SK-N-SH (cell line): ENCODE results near the gene SREK1IP1. TPM values are rescaled to one million over a fixed set of nuclear protein-coding genes. Genes with fewer than 3 reads are reported as not detected.

ENCODE experiments used
- CTCF ChIA-PET: fragments of 300-600, 350-600 bp; formaldehyde crosslinking; extraction: SDS; loops from one replicate; lab custom pipeline; 2021; lab: Yijun Ruan, JAX
- POLR2A ChIA-PET: fragments of 350-600 bp; sonication (Branson Sonifier 250); formaldehyde crosslinking; extraction: SDS; loops from one replicate; lab custom pipeline; 2020; ENCODE audit warnings: antibody characterized with exemption, inconsistent platforms; lab: Yijun Ruan, JAX
- DNase-seq: peaks from one replicate; pipeline ENCODE4 v3.0.0; 2012
- H2AFZ ChIP-seq: fragments of 200-600 bp; sonication (generic); 2 replicates; pipeline ENCODE4 v1.8.1; 2016; ENCODE audit warnings: antibody characterized with exemption, mild to moderate bottlenecking, low read depth
- H3F3A ChIP-seq: fragments of 200-600 bp; sonication (generic); replicated peaks from 2 replicates; pipeline ENCODE3; 2016; ENCODE audit warnings: antibody characterized with exemption, mild to moderate bottlenecking; ENCODE audit not compliant: insufficient read depth
- H3K27ac ChIP-seq, 2 experiments: fragments of 200-500 bp in 1 of 2; fragments of 200-600 bp in 1 of 2; sonication (Bioruptor generic) in 1 of 2; sonication (generic), shearing (Covaris generic) in 1 of 2; 2 replicates each; pipeline versions ENCODE4 v1.5.1 to v1.6.1; 2014 to 2016; ENCODE audit warnings: low read depth in 2 of 2, inconsistent platforms in 1 of 2, low read length in 1 of 2, mild to moderate bottlenecking in 1 of 2, mixed read lengths in 1 of 2
- H3K27me3 ChIP-seq: fragments of 200-600 bp; sonication (generic), shearing (Covaris generic); 2 replicates; pipeline ENCODE4 v1.6.1; 2016; ENCODE audit warnings: mixed run types; ENCODE audit not compliant: insufficient read depth
- H3K36me3 ChIP-seq, 2 experiments: fragments of 200-500 bp in 1 of 2; fragments of 200-600 bp in 1 of 2; sonication (Bioruptor generic) in 1 of 2; sonication (generic) in 1 of 2; replicated peaks in 1 of 2; 2 replicates each; pipeline versions ENCODE3 to v1.5.1; 2014 to 2016; ENCODE audit warnings: low read length in 1 of 2, mild to moderate bottlenecking in 1 of 2; ENCODE audit not compliant: insufficient read depth in 2 of 2, control insufficient read depth in 1 of 2
- H3K4me1 ChIP-seq, 2 experiments: fragments of 200-500 bp in 1 of 2; fragments of 200-600 bp in 1 of 2; sonication (Bioruptor generic) in 1 of 2; sonication (generic), shearing (Covaris generic) in 1 of 2; 2 replicates each; pipeline versions ENCODE4 v1.5.1 to v1.6.1; 2014 to 2016; ENCODE audit warnings: low read depth in 1 of 2, low read length in 1 of 2, mixed run types in 1 of 2; ENCODE audit not compliant: insufficient read depth in 2 of 2, control insufficient read depth in 1 of 2
- H3K4me2 ChIP-seq: fragments of 200-600 bp; sonication (generic), shearing (Covaris generic); 2 replicates; pipeline ENCODE4 v1.6.1; 2017; ENCODE audit warnings: mixed run types
- H3K4me3 ChIP-seq, 2 experiments: fragments of 200-500 bp in 1 of 2; fragments of 200-600 bp in 1 of 2; sonication (Bioruptor generic) in 1 of 2; sonication (generic), shearing (Covaris generic) in 1 of 2; 2 replicates each; pipeline versions ENCODE4 v1.5.1 to v1.8.1; 2014 to 2016; ENCODE audit warnings: low read depth in 2 of 2, inconsistent platforms in 1 of 2, low read length in 1 of 2, mild to moderate bottlenecking in 1 of 2, mixed read lengths in 1 of 2, moderate library complexity in 1 of 2
- H3K79me2 ChIP-seq: fragments of 200-600 bp; sonication (generic); 2 replicates; pipeline ENCODE4 v1.8.1; 2017; ENCODE audit warnings: mild to moderate bottlenecking; ENCODE audit not compliant: insufficient read depth
- H3K9ac ChIP-seq: fragments of 200-600 bp; sonication (generic); 2 replicates; pipeline ENCODE4 v1.6.1; 2017; ENCODE audit warnings: mixed run types
- H3K9me2 ChIP-seq: fragments of 200-600 bp; sonication (generic); 2 replicates; pipeline ENCODE4 v1.6.1; 2017; ENCODE audit warnings: mixed run types
- H3K9me3 ChIP-seq: fragments of 200-600 bp; sonication (generic); 2 replicates; pipeline ENCODE4 v1.6.1; 2017; ENCODE audit warnings: mixed run types, mild to moderate bottlenecking, moderate library complexity
- H4K20me1 ChIP-seq: fragments of 200-600 bp; sonication (generic); 2 replicates; pipeline ENCODE4 v1.6.1; 2017; ENCODE audit warnings: mild to moderate bottlenecking, mixed run types; ENCODE audit not compliant: insufficient read depth
- CTCF ChIP-seq: fragments of 200-600 bp; sonication (generic); IDR thresholded peaks from 2 replicates; pipeline ENCODE4 v1.6.1; 2017; ENCODE audit warnings: antibody characterized with exemption, mild to moderate bottlenecking, moderate library complexity
- EZH2phosphoT487 ChIP-seq: fragments of 200-600 bp; sonication (generic); IDR thresholded peaks from 2 replicates; pipeline ENCODE4 v1.6.1; 2017; ENCODE audit warnings: low read depth, mixed run types, mild to moderate bottlenecking, antibody characterized with exemption, moderate library complexity, borderline replicate concordance
- FOXM1 ChIP-seq: IDR thresholded peaks from 2 replicates; pipeline ENCODE4 v1.4.0; 2012; ENCODE audit warnings: low read depth, mild to moderate bottlenecking
- GABPA ChIP-seq: IDR thresholded peaks from 2 replicates; pipeline ENCODE4 v1.4.0; 2012; ENCODE audit warnings: low read depth, mild to moderate bottlenecking
- JUND ChIP-seq: IDR thresholded peaks from 2 replicates; pipeline ENCODE4 v1.4.0; 2012
- MEF2A ChIP-seq: IDR thresholded peaks from 2 replicates; pipeline ENCODE4 v1.4.0; 2012; ENCODE audit warnings: low read depth, borderline replicate concordance
- NRF1 ChIP-seq: IDR thresholded peaks from 2 replicates; pipeline ENCODE4 v1.6.1; 2012; ENCODE audit warnings: low read depth, mild to moderate bottlenecking, low read length
- SMC3 ChIP-seq: IDR thresholded peaks from 2 replicates; pipeline ENCODE4 v1.6.1; 2012; ENCODE audit warnings: low read depth, low read length, improper control_type of control experiment
- TAF1 ChIP-seq: IDR thresholded peaks from 2 replicates; pipeline ENCODE4 v1.6.1; 2012; ENCODE audit warnings: low read depth, mild to moderate bottlenecking, low read length, moderate library complexity, borderline replicate concordance
- TCF12 ChIP-seq: IDR thresholded peaks from 2 replicates; pipeline ENCODE4 v1.4.0; 2012
- TEAD4 ChIP-seq: IDR thresholded peaks from 2 replicates; pipeline ENCODE4 v1.4.0; 2012; ENCODE audit warnings: mild to moderate bottlenecking, borderline replicate concordance; ENCODE audit not compliant: insufficient read depth
- YY1 ChIP-seq: IDR thresholded peaks from 2 replicates; pipeline ENCODE4 v1.4.0; 2012; ENCODE audit warnings: low read depth, mild to moderate bottlenecking
- WGBS: methylation state at CpG from one replicate; pipeline ENCODE4 v1.1.6; 2017; ENCODE audit warnings: low lambda C conversion rate; 5-methylcytosine and 5-hydroxymethylcytosine counted together
- polyA plus RNA-seq, 3 experiments: library from polyadenylated mRNA; depleted of rRNA; stranded (reverse); fragments of >200 nt; gene quantifications; 2 replicates each; pipeline ENCODE4 v1.2.3, GENCODE V29; 2012
- TF ChIP-seq, protein P1 (sequence below): IDR thresholded peaks from 2 replicates; pipeline ENCODE4 v1.6.1; 2012; ENCODE audit warnings: mild to moderate bottlenecking, low read depth, low read length, moderate library complexity
- TF ChIP-seq, protein P2 (sequence below): IDR thresholded peaks from 2 replicates; pipeline ENCODE4 v1.4.0; 2012; ENCODE audit warnings: low read depth, borderline replicate concordance
- TF ChIP-seq, protein P3 (sequence below): IDR thresholded peaks from 2 replicates; pipeline ENCODE4; 2012

The SREK1IP1 gene
- polyA plus RNA-seq, 1 of the 3 experiments (the other 2 are of a cell fraction) = 1.2 TPM

GRCh38 chr5:64790210-64790609 lies 21.7 kb upstream of the SREK1IP1 start:
- WGBS = 82% methylated on average over 1 of the region's 1 CpG
- Histone ChIP-seq H3K9me3 (no peaks in the 10 kb centered on the region), H3F3A (peaks cover 19% of the 10 kb centered on the region), H3K36me3 (peaks cover 13 to 20% of the 10 kb centered on the region in 2 experiments), H3K4me3 (no peak overlapping the region), H4K20me1 (no peaks in the 10 kb centered on the region), H3K4me2 (no peak overlapping the region), H3K9me2 (no peaks in the 10 kb centered on the region), H2AFZ (no peak overlapping the region), H3K27me3 (no peaks in the 10 kb centered on the region), H3K79me2 (no peaks in the 10 kb centered on the region), H3K27ac (no peak overlapping the region), H3K4me1 (peaks cover 0 to 14% of the 10 kb centered on the region in 2 experiments; a peak in 2 of 4 replicates), H3K9ac (no peak overlapping the region)
- CTCF ChIA-PET = interaction anchor here (0.9 kb wide), 1 partner anchor 15 kb away, joined by 3 read pairs; no protein-coding TSS in a partner anchor
- no peak for DNase-seq
- no peak for TF ChIP-seq TAF1
- TF ChIP-seq JUND = peak; percentile 27; the same call in 1 of the 2 replicates
- TF ChIP-seq GABPA = no peak
- no peak for TF ChIP-seq SMC3
- no peak for TF ChIP-seq YY1
- TF ChIP-seq MEF2A = no peak
- TF ChIP-seq TCF12 = no peak; the same call in 1 of the 2 replicates
- TF ChIP-seq, protein P1, sequence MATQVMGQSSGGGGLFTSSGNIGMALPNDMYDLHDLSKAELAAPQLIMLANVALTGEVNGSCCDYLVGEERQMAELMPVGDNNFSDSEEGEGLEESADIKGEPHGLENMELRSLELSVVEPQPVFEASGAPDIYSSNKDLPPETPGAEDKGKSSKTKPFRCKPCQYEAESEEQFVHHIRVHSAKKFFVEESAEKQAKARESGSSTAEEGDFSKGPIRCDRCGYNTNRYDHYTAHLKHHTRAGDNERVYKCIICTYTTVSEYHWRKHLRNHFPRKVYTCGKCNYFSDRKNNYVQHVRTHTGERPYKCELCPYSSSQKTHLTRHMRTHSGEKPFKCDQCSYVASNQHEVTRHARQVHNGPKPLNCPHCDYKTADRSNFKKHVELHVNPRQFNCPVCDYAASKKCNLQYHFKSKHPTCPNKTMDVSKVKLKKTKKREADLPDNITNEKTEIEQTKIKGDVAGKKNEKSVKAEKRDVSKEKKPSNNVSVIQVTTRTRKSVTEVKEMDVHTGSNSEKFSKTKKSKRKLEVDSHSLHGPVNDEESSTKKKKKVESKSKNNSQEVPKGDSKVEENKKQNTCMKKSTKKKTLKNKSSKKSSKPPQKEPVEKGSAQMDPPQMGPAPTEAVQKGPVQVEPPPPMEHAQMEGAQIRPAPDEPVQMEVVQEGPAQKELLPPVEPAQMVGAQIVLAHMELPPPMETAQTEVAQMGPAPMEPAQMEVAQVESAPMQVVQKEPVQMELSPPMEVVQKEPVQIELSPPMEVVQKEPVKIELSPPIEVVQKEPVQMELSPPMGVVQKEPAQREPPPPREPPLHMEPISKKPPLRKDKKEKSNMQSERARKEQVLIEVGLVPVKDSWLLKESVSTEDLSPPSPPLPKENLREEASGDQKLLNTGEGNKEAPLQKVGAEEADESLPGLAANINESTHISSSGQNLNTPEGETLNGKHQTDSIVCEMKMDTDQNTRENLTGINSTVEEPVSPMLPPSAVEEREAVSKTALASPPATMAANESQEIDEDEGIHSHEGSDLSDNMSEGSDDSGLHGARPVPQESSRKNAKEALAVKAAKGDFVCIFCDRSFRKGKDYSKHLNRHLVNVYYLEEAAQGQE = no peak
- no peak for TF ChIP-seq EZH2phosphoT487
- TF ChIP-seq FOXM1 = no peak
- no peak for TF ChIP-seq NRF1
- no peak for TF ChIP-seq TEAD4
- TF ChIP-seq CTCF = no peak
- TF ChIP-seq, protein P2, sequence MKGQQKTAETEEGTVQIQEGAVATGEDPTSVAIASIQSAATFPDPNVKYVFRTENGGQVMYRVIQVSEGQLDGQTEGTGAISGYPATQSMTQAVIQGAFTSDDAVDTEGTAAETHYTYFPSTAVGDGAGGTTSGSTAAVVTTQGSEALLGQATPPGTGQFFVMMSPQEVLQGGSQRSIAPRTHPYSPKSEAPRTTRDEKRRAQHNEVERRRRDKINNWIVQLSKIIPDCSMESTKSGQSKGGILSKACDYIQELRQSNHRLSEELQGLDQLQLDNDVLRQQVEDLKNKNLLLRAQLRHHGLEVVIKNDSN = no peak
- TF ChIP-seq, protein P3, sequence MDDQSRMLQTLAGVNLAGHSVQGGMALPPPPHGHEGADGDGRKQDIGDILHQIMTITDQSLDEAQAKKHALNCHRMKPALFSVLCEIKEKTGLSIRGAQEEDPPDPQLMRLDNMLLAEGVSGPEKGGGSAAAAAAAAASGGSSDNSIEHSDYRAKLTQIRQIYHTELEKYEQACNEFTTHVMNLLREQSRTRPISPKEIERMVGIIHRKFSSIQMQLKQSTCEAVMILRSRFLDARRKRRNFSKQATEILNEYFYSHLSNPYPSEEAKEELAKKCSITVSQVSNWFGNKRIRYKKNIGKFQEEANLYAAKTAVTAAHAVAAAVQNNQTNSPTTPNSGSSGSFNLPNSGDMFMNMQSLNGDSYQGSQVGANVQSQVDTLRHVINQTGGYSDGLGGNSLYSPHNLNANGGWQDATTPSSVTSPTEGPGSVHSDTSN = peak; percentile 60; the same call in 1 of the 2 replicates
- TF ChIP-seq, all 33 proteins: peak for 2
- POLR2A ChIA-PET = no interaction called here
